Neural cell (in vitro differentiated cells): ENCODE results near the gene WNT7B. TPM values are rescaled to one million over a fixed set of nuclear protein-coding genes. Genes with fewer than 3 reads are reported as not detected.

ENCODE experiments used
- H2AFZ ChIP-seq: fragments of 200-600, 300-800 bp; sonication (generic), shearing (Covaris generic); 2 replicates; pipeline ENCODE4 v1.6.0; 2014; ENCODE audit warnings: low read depth, mild to moderate bottlenecking, antibody characterized with exemption, low read length, moderate library complexity
- H3F3A ChIP-seq: fragments of 200-600 bp; shearing (Covaris generic); 2 replicates; pipeline ENCODE4 v1.6.1; 2016; ENCODE audit warnings: mild to moderate bottlenecking, moderate library complexity, mixed read lengths, antibody characterized with exemption, low read length; ENCODE audit not compliant: insufficient read depth, poor library complexity, severe bottlenecking
- H3K27ac ChIP-seq: fragments of 200-600, 300-800 bp; sonication (generic), shearing (Covaris generic); 2 replicates; pipeline ENCODE4 v1.5.1; 2014; ENCODE audit warnings: mild to moderate bottlenecking, low read length, moderate library complexity
- H3K27me3 ChIP-seq: fragments of 300-800, 200-600 bp; sonication (generic), shearing (Covaris generic); 2 replicates; pipeline ENCODE4 v1.6.0; 2014; ENCODE audit warnings: mild to moderate bottlenecking, low read depth, low read length, moderate library complexity; ENCODE audit not compliant: insufficient read depth
- H3K36me3 ChIP-seq: fragments of 300-800, 200-600 bp; sonication (generic), shearing (Covaris generic); 2 replicates; pipeline ENCODE4 v1.5.1; 2014; ENCODE audit warnings: mild to moderate bottlenecking, antibody characterized with exemption, low read length, moderate library complexity; ENCODE audit not compliant: insufficient read depth
- H3K4me2 ChIP-seq: fragments of 300-800, 200-600 bp; sonication (generic), shearing (Covaris generic); 2 replicates; pipeline ENCODE4 v1.6.0; 2014; ENCODE audit warnings: mild to moderate bottlenecking, low read length
- H3K4me3 ChIP-seq: fragments of 300-800, 200-600 bp; sonication (generic), shearing (Covaris generic); 2 replicates; pipeline ENCODE4 v1.5.1; 2014; ENCODE audit warnings: mild to moderate bottlenecking, low read length, moderate library complexity
- H3K79me2 ChIP-seq: fragments of 200-600 bp; shearing (Covaris generic); replicated peaks from 2 replicates; pipeline ENCODE4 v1.6.0; 2014; ENCODE audit warnings: mild to moderate bottlenecking, low read length, moderate library complexity; ENCODE audit not compliant: insufficient read depth
- H3K9ac ChIP-seq: fragments of 300-800, 200-600 bp; sonication (generic), shearing (Covaris generic); 2 replicates; pipeline ENCODE4 v1.6.1; 2016; ENCODE audit warnings: mild to moderate bottlenecking, low read length, mixed read lengths
- H3K9me2 ChIP-seq: fragments of 200-600 bp; shearing (Covaris generic); 2 replicates; pipeline ENCODE4 v1.6.1; 2016; ENCODE audit warnings: mild to moderate bottlenecking, low read length, mixed read lengths; ENCODE audit not compliant: insufficient read depth
- H3K9me3 ChIP-seq: fragments of 200-600, 300-800 bp; sonication (generic), shearing (Covaris generic); 2 replicates; pipeline ENCODE4 v1.6.1; 2016; ENCODE audit warnings: mild to moderate bottlenecking, mixed run types, low read length, moderate library complexity, mixed read lengths
- H4K20me1 ChIP-seq: fragments of 200-600 bp; shearing (Covaris generic); 2 replicates; pipeline ENCODE4 v1.6.1; 2016; ENCODE audit warnings: mild to moderate bottlenecking, mixed run types; ENCODE audit not compliant: insufficient read depth
- EP300 ChIP-seq: fragments of 450-650 bp; conservative IDR thresholded peaks from 2 replicates; pipeline ENCODE4 v1.6.1; 2014; ENCODE audit warnings: antibody characterized with exemption, mild to moderate bottlenecking, moderate library complexity; ENCODE audit not compliant: poor library complexity, severe bottlenecking
- EZH2 ChIP-seq: fragments of 200-600, 300-800 bp; shearing (Covaris generic), sonication (generic); IDR thresholded peaks from 2 replicates; pipeline ENCODE4 v1.6.1; 2014; ENCODE audit warnings: antibody characterized with exemption, low read length, borderline replicate concordance, mild to moderate bottlenecking; ENCODE audit not compliant: insufficient read depth, poor library complexity, severe bottlenecking
- MXI1 ChIP-seq: fragments of 450-650 bp; conservative IDR thresholded peaks from 2 replicates; pipeline ENCODE4 v1.6.1; 2014; ENCODE audit warnings: antibody characterized with exemption, mild to moderate bottlenecking; ENCODE audit not compliant: poor library complexity, severe bottlenecking
- POLR2AphosphoS5 ChIP-seq: IDR thresholded peaks from 2 replicates; pipeline ENCODE4 v1.6.1; 2012
- RAD21 ChIP-seq: fragments of 450-650 bp; conservative IDR thresholded peaks from 2 replicates; pipeline ENCODE4 v1.6.1; 2014; ENCODE audit warnings: antibody characterized with exemption, mild to moderate bottlenecking, moderate library complexity
- SMC3 ChIP-seq: fragments of 450-650 bp; conservative IDR thresholded peaks from 2 replicates; pipeline ENCODE4 v1.6.1; 2014; ENCODE audit warnings: antibody characterized with exemption, mild to moderate bottlenecking, moderate library complexity; ENCODE audit not compliant: poor library complexity
- TAF1 ChIP-seq: IDR thresholded peaks from 2 replicates; pipeline ENCODE4 v1.6.1; 2012; ENCODE audit warnings: low read depth
- polyA plus RNA-seq: library from polyadenylated mRNA; depleted of rRNA; stranded (reverse); fragments of >200 nt; gene quantifications from 2 replicates; pipeline ENCODE4 v1.2.3, GENCODE V29; 2014
- TF ChIP-seq, protein P1 (sequence below): IDR thresholded peaks from 2 replicates; pipeline ENCODE4 v1.6.1; 2012; ENCODE audit warnings: borderline replicate concordance
- TF ChIP-seq, protein P2 (sequence below): fragments of 450-650 bp; IDR thresholded peaks from 2 replicates; pipeline ENCODE4 v1.5.1; 2014; ENCODE audit warnings: antibody characterized with exemption, mild to moderate bottlenecking, moderate library complexity; ENCODE audit not compliant: poor library complexity, severe bottlenecking

Gene WNT7B
- polyA plus RNA-seq, 1 donor from 2014 or later = 0.16 TPM

DNA sequence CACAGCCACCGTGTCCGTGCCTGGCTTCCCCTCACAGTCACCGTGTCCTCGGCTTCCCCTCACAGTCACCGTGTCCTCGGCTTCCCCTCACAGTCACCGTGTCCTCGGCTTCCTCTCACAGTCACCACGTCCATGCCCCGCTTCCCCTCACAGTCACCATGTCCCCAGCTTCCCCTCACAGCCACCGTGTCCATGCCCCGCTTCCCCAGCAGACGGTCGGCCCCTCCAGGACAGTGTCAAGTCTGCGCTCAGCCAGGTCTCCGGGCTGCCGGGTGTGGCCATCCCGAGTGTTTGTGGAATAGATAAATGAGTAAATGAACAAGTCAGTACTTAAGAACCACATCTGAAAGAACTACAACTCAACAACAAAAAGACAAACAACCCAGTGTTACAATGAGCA, 23.8 kb downstream of the WNT7B start:
- H3K4me2 ChIP-seq = no peak overlapping the region
- no peak overlapping the region for H3K4me3 ChIP-seq
- TF ChIP-seq, protein P1, sequence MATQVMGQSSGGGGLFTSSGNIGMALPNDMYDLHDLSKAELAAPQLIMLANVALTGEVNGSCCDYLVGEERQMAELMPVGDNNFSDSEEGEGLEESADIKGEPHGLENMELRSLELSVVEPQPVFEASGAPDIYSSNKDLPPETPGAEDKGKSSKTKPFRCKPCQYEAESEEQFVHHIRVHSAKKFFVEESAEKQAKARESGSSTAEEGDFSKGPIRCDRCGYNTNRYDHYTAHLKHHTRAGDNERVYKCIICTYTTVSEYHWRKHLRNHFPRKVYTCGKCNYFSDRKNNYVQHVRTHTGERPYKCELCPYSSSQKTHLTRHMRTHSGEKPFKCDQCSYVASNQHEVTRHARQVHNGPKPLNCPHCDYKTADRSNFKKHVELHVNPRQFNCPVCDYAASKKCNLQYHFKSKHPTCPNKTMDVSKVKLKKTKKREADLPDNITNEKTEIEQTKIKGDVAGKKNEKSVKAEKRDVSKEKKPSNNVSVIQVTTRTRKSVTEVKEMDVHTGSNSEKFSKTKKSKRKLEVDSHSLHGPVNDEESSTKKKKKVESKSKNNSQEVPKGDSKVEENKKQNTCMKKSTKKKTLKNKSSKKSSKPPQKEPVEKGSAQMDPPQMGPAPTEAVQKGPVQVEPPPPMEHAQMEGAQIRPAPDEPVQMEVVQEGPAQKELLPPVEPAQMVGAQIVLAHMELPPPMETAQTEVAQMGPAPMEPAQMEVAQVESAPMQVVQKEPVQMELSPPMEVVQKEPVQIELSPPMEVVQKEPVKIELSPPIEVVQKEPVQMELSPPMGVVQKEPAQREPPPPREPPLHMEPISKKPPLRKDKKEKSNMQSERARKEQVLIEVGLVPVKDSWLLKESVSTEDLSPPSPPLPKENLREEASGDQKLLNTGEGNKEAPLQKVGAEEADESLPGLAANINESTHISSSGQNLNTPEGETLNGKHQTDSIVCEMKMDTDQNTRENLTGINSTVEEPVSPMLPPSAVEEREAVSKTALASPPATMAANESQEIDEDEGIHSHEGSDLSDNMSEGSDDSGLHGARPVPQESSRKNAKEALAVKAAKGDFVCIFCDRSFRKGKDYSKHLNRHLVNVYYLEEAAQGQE = no peak
- TF ChIP-seq EP300 = no peak
- TF ChIP-seq MXI1 = no peak
- no peak for TF ChIP-seq RAD21
- no peaks in the 10 kb centered on the region for H3K79me2 ChIP-seq
- H3K9ac ChIP-seq = no peak overlapping the region
- no peak overlapping the region for H2AFZ ChIP-seq
- no peaks in the 10 kb centered on the region for H3K9me2 ChIP-seq
- no peaks in the 10 kb centered on the region for H3F3A ChIP-seq
- H3K36me3 ChIP-seq = no peaks in the 10 kb centered on the region
- no peaks in the 10 kb centered on the region for H4K20me1 ChIP-seq
- H3K27ac ChIP-seq = no peak overlapping the region
- H3K27me3 ChIP-seq = no peaks in the 10 kb centered on the region
- no peaks in the 10 kb centered on the region for H3K9me3 ChIP-seq

DNA sequence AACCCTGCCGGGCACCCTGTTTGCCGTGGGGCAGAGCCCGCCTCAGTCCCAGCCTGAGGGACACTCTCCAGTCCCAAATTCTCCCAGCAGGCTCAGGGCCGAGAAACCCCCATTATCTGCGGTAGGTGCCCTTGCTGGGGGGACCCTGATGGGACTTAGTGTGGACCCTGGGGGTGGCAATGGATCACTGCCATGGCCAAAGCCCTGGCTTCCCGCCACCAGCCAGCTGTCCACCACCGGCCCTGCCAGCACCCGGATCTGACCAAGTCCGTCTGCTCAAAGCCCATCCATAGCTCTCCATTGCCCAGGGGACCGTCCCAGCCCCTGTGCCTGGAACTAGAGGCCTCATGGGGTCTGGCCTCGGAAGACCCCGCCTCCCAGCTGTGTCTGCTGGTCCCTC, 24.4 kb downstream of the WNT7B start:
- Histone ChIP-seq H3K4me3 (no peak overlapping the region), H3F3A (no peaks in the 10 kb centered on the region)

More for the DNA sequence above, 24.4 kb downstream of the WNT7B start:
- H3K9ac ChIP-seq = no peak overlapping the region
- H3K4me2 ChIP-seq = no peak overlapping the region
- H3K9me2 ChIP-seq = no peaks in the 10 kb centered on the region
- H3K79me2 ChIP-seq = no peaks in the 10 kb centered on the region
- no peak overlapping the region for H3K27ac ChIP-seq
- H4K20me1 ChIP-seq = no peaks in the 10 kb centered on the region
- H3K27me3 ChIP-seq = no peaks in the 10 kb centered on the region
- no peaks in the 10 kb centered on the region for H3K9me3 ChIP-seq
- H2AFZ ChIP-seq = no peak overlapping the region
- TF ChIP-seq, protein P2, sequence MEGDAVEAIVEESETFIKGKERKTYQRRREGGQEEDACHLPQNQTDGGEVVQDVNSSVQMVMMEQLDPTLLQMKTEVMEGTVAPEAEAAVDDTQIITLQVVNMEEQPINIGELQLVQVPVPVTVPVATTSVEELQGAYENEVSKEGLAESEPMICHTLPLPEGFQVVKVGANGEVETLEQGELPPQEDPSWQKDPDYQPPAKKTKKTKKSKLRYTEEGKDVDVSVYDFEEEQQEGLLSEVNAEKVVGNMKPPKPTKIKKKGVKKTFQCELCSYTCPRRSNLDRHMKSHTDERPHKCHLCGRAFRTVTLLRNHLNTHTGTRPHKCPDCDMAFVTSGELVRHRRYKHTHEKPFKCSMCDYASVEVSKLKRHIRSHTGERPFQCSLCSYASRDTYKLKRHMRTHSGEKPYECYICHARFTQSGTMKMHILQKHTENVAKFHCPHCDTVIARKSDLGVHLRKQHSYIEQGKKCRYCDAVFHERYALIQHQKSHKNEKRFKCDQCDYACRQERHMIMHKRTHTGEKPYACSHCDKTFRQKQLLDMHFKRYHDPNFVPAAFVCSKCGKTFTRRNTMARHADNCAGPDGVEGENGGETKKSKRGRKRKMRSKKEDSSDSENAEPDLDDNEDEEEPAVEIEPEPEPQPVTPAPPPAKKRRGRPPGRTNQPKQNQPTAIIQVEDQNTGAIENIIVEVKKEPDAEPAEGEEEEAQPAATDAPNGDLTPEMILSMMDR = no peak
- no peak for TF ChIP-seq TAF1
- no peak for TF ChIP-seq EP300
- TF ChIP-seq EZH2 = no peak
- TF ChIP-seq RAD21 = no peak
- no peak for TF ChIP-seq POLR2AphosphoS5
- TF ChIP-seq SMC3 = no peak
- TF ChIP-seq, protein P1 = no peak
- TF ChIP-seq MXI1 = no peak
- no peaks in the 10 kb centered on the region for H3K36me3 ChIP-seq
